LNCAP (cell line): Measurements from ENCODE around the gene TNRC6C.

Experiments
- CTCF ChIP-seq: fragments of 450-650 bp; IDR thresholded peaks from 2 replicates; pipeline ENCODE4 v1.5.1; 2017; ENCODE audit warnings: mild to moderate bottlenecking

Gene TNRC6C

GRCh38 chr17:78002166-78002565 is 43.7 kb downstream of the TNRC6C start:
- no peak for TF ChIP-seq CTCF

GRCh38 chr17:78005452-78006171 is 47.1 kb downstream of the TNRC6C start:
- no peak for TF ChIP-seq CTCF

GRCh38 chr17:78006338-78006737 is 47.8 kb downstream of the TNRC6C start:
- TF ChIP-seq CTCF: no peak

- TF ChIP-seq CTCF: no peak
Observed at GRCh38 chr17:78007647-78008046, 49.1 kb downstream of the TNRC6C start.

GRCh38 chr17:78010759-78011158 is 52.3 kb downstream of the TNRC6C start:
- TF ChIP-seq CTCF: no peak

- no peak for TF ChIP-seq CTCF
Observed at GRCh38 chr17:78012428-78012827, 53.9 kb downstream of the TNRC6C start.

GRCh38 chr17:78013683-78014467 is 55.4 kb downstream of the TNRC6C start:
- peak; percentile 85 for TF ChIP-seq CTCF
